ENCODE data around the gene SEMA4D. TPM values are rescaled to one million over a fixed set of nuclear protein-coding genes. Genes with fewer than 3 reads are reported as not detected.
"Not testable (repeated sequence)": the region's sequence is repeated elsewhere in the genome, so short reads cannot be mapped to it uniquely, and the experiment has no call there.

The SEMA4D gene
- total RNA-seq, 1 experiment from 2014 or later: 10.5 TPM

GRCh38 chr9:89357331-89358197 lies 140.3 kb downstream of the SEMA4D start:
- DNase-seq (ENCODE audit: low read depth): no peak

GRCh38 chr9:89356782-89357181 lies 141.1 kb downstream of the SEMA4D start:
- DNase-seq (ENCODE audit: low read depth): no peak

- DNase-seq (ENCODE audit: low read depth): no peak
These were observed 143.4 kb downstream of the SEMA4D start for GRCh38 chr9:89354471-89354870.

GRCh38 chr9:89353989-89354388 lies 143.9 kb downstream of the SEMA4D start:
- DNase-seq (ENCODE audit: low read depth): no peak

- no peak for DNase-seq (ENCODE audit: low read depth)
These were observed 144.9 kb downstream of the SEMA4D start for GRCh38 chr9:89352874-89353649.

- DNase-seq (ENCODE audit: low read depth): no peak
These were observed 145.5 kb downstream of the SEMA4D start for GRCh38 chr9:89352451-89352850.

GRCh38 chr9:89351584-89352300 lies 146.2 kb downstream of the SEMA4D start:
- DNase-seq (ENCODE audit: low read depth): no peak

- no peak for DNase-seq (ENCODE audit: low read depth)
These were observed 146.8 kb downstream of the SEMA4D start for GRCh38 chr9:89350988-89351557.

- DNase-seq (ENCODE audit: low read depth): no peak
These were observed 148.3 kb downstream of the SEMA4D start for GRCh38 chr9:89349607-89350006.

GRCh38 chr9:89347651-89348050 lies 150.3 kb downstream of the SEMA4D start:
- no peak for DNase-seq (ENCODE audit: low read depth)

- DNase-seq (ENCODE audit: low read depth): no peak
These were observed 151.2 kb downstream of the SEMA4D start for GRCh38 chr9:89346696-89347095.

- DNase-seq (ENCODE audit: low read depth): no peak
These were observed 152.4 kb downstream of the SEMA4D start for GRCh38 chr9:89345476-89345875.

GRCh38 chr9:89343812-89344211 lies 154.1 kb downstream of the SEMA4D start:
- DNase-seq (ENCODE audit: low read depth): not testable (repeated sequence)

GRCh38 chr9:89342948-89343347 lies 155.0 kb downstream of the SEMA4D start:
- DNase-seq (ENCODE audit: low read depth): no peak

GRCh38 chr9:89342213-89342612 lies 155.7 kb downstream of the SEMA4D start:
- no peak for DNase-seq (ENCODE audit: low read depth)

- DNase-seq (ENCODE audit: low read depth): no peak
These were observed 157.6 kb downstream of the SEMA4D start for GRCh38 chr9:89340332-89340731.

GRCh38 chr9:89339807-89340206 lies 158.1 kb downstream of the SEMA4D start:
- DNase-seq (ENCODE audit: low read depth): no peak

GRCh38 chr9:89330513-89330912 lies 167.4 kb downstream of the SEMA4D start:
- no peak for DNase-seq (ENCODE audit: low read depth)

- no peak for DNase-seq (ENCODE audit: low read depth)
These were observed 168.0 kb downstream of the SEMA4D start for GRCh38 chr9:89329917-89330316.

- no peak for DNase-seq (ENCODE audit: low read depth)
These were observed 169.8 kb downstream of the SEMA4D start for GRCh38 chr9:89328064-89328463.

- no peak for DNase-seq (ENCODE audit: low read depth)
These were observed 172.2 kb downstream of the SEMA4D start for GRCh38 chr9:89325733-89326132.
